HUES6 (cell line): Measurements from ENCODE around the gene COPS6.

Experiments
- H3K27ac ChIP-seq: 2 replicates; pipeline ENCODE4 v1.7.0; 2013; ENCODE audit warnings: low read depth, mild to moderate bottlenecking, low read length, inconsistent platforms
- H3K27me3 ChIP-seq: 2 replicates; pipeline ENCODE4 v1.6.1; 2013; ENCODE audit warnings: low read length; ENCODE audit not compliant: control insufficient read depth, insufficient read depth
- H3K36me3 ChIP-seq: 2 replicates; pipeline ENCODE4 v1.6.1; 2013; ENCODE audit warnings: low read length; ENCODE audit not compliant: control insufficient read depth, insufficient read depth
- H3K4me1 ChIP-seq: 2 replicates; pipeline ENCODE4 v1.6.1; 2013; ENCODE audit warnings: low read length; ENCODE audit not compliant: control insufficient read depth, insufficient read depth
- H3K4me3 ChIP-seq: 2 replicates; pipeline ENCODE4 v1.5.1; 2013; ENCODE audit warnings: low read depth, low read length
- H3K9ac ChIP-seq: one replicate; pipeline ENCODE4 v1.6.1; 2013; ENCODE audit warnings: mild to moderate bottlenecking, low read length
- H3K9me3 ChIP-seq: 2 replicates; pipeline ENCODE4 v1.6.1; 2013; ENCODE audit warnings: low read depth, low read length; ENCODE audit not compliant: control insufficient read depth, insufficient read depth

The COPS6 gene

GRCh38 chr7:100119970-100120732 lies 31.4 kb downstream of the COPS6 start:
- Histone ChIP-seq H3K9ac (peak overlapping the region; percentile 88), H3K27me3 (no peaks in the 10 kb centered on the region), H3K4me1 (peaks cover 10% of the 10 kb centered on the region), H3K36me3 (0 out of 2 replicates have a peak, but pooled peaks cover 3% of the 10 kb centered on the region), H3K4me3 (peak overlapping the region; percentile 82), H3K27ac (no peak overlapping the region), H3K9me3 (no peaks in the 10 kb centered on the region)

GRCh38 chr7:100120733-100121036 lies 31.9 kb downstream of the COPS6 start:
- Histone ChIP-seq H3K27me3 (no peaks in the 10 kb centered on the region), H3K9me3 (no peaks in the 10 kb centered on the region), H3K27ac (no peak overlapping the region), H3K4me1 (peaks cover 10% of the 10 kb centered on the region), H3K36me3 (0 out of 2 replicates have a peak, but pooled peaks cover 3% of the 10 kb centered on the region), H3K9ac (peak overlapping the region; percentile 88), H3K4me3 (peak overlapping the region; percentile 82)

- Histone ChIP-seq H3K36me3 (no peaks in the 10 kb centered on the region), H3K27ac (no peak overlapping the region), H3K4me3 (no peak overlapping the region), H3K27me3 (no peaks in the 10 kb centered on the region), H3K9ac (no peak overlapping the region), H3K4me1 (peaks cover 10% of the 10 kb centered on the region), H3K9me3 (no peaks in the 10 kb centered on the region)
These were observed 33.3 kb downstream of the COPS6 start for GRCh38 chr7:100122067-100122466.

- Histone ChIP-seq H3K4me1 (peaks cover 10% of the 10 kb centered on the region), H3K27me3 (no peaks in the 10 kb centered on the region; the same call in 1 of the 2 replicates), H3K9ac (no peak overlapping the region), H3K4me3 (no peak overlapping the region), H3K36me3 (no peaks in the 10 kb centered on the region), H3K9me3 (no peaks in the 10 kb centered on the region), H3K27ac (no peak overlapping the region)
These were observed 33.8 kb downstream of the COPS6 start for GRCh38 chr7:100122568-100122967.

- H3K27me3 ChIP-seq = peaks cover 12% of the 10 kb centered on the region
- peaks cover 10% of the 10 kb centered on the region for H3K4me1 ChIP-seq
- H3K4me3 ChIP-seq = no peak overlapping the region
- no peak overlapping the region for H3K27ac ChIP-seq
- H3K9me3 ChIP-seq = no peaks in the 10 kb centered on the region
- no peak overlapping the region for H3K9ac ChIP-seq
- no peaks in the 10 kb centered on the region for H3K36me3 ChIP-seq
These were observed 35.8 kb downstream of the COPS6 start for GRCh38 chr7:100124301-100125230.

- peaks cover 3% of the 10 kb centered on the region; the same call in 1 of the 2 replicates for H3K4me1 ChIP-seq
- H3K4me3 ChIP-seq = peak overlapping the region; percentile 96
- H3K9me3 ChIP-seq = no peaks in the 10 kb centered on the region
- H3K27ac ChIP-seq = peak overlapping the region; percentile 88
- H3K9ac ChIP-seq = peak overlapping the region; percentile 95
- no peaks in the 10 kb centered on the region for H3K36me3 ChIP-seq
- H3K27me3 ChIP-seq = peaks cover 12% of the 10 kb centered on the region
These were observed 37.6 kb downstream of the COPS6 start for GRCh38 chr7:100126239-100126930.

GRCh38 chr7:100126931-100127865 lies 38.4 kb downstream of the COPS6 start, which contains the start of gene MBLAC1:
TSS of gene MBLAC1 (plus strand) at chr7:100126967. CDS start at chr7:100127396, 429 bp downstream.
- peaks cover 1% of the 10 kb centered on the region; the same call in 1 of the 2 replicates for H3K4me1 ChIP-seq
- peak within 1 kb of the TSS; percentile 88 for H3K27ac ChIP-seq
- peaks cover 12% of the 10 kb centered on the region for H3K27me3 ChIP-seq

GRCh38 chr7:100127866-100128636 lies 39.3 kb downstream of the COPS6 start:
- peak overlapping the region; percentile 64 for H3K9ac ChIP-seq
- no peak overlapping the region for H3K27ac ChIP-seq

More at GRCh38 chr7:100126931-100127865, 38.4 kb downstream of the COPS6 start, which contains the start of gene MBLAC1:
- Histone ChIP-seq H3K9me3 (no peaks in the 10 kb centered on the region), H3K4me3 (peak within 1 kb of the TSS; percentile 96), H3K36me3 (no peaks in the 10 kb centered on the region), H3K9ac (peak within 1 kb of the TSS; percentile 95)

GRCh38 chr7:100128637-100128963 lies 39.8 kb downstream of the COPS6 start:
- Histone ChIP-seq H3K36me3 (no peaks in the 10 kb centered on the region), H3K27me3 (peaks cover 12% of the 10 kb centered on the region), H3K27ac (no peak overlapping the region), H3K9ac (no peak overlapping the region), H3K4me1 (peaks cover 4% of the 10 kb centered on the region; the same call in 1 of the 2 replicates), H3K9me3 (no peaks in the 10 kb centered on the region), H3K4me3 (no peak overlapping the region)

More at GRCh38 chr7:100127866-100128636, 39.3 kb downstream of the COPS6 start:
- Histone ChIP-seq H3K36me3 (no peaks in the 10 kb centered on the region), H3K27me3 (peaks cover 12% of the 10 kb centered on the region), H3K9me3 (no peaks in the 10 kb centered on the region), H3K4me1 (peaks cover 4% of the 10 kb centered on the region; the same call in 1 of the 2 replicates), H3K4me3 (peak overlapping the region; percentile 96)
